GM12878 (cell line): ENCODE data around the gene DCAF5. TPM values are rescaled to one million over a fixed set of nuclear protein-coding genes. Genes with fewer than 3 reads are reported as not detected.

ENCODE experiments used
- ATAC-seq: fragments of 200-7000 bp; cut with Tn5 transposase; 3 replicates; pipeline ENCODE4 v1.9.1; 2020; ENCODE audit warnings: mild to moderate bottlenecking, moderate library complexity
- BruUV-seq: library from RNA; stranded (reverse); fragments of 400-500 nt; replicated peaks from 2 replicates; lab custom pipeline; 2021; lab: Mats Ljungman, UMichigan
- CTCF ChIA-PET: fragments of 300-600 bp; sonication (Branson Sonifier 250); formaldehyde crosslinking; extraction: SDS; loops from one replicate; lab custom pipeline; 2021; ENCODE audit warnings: inconsistent platforms; lab: Yijun Ruan, JAX
- POLR2A ChIA-PET: fragments of 350-600 bp; formaldehyde crosslinking; extraction: SDS; loops from one replicate; lab custom pipeline; 2021; ENCODE audit warnings: inconsistent platforms; lab: Charles Lee
- RAD21 ChIA-PET: fragments of 300-600 bp; sonication (Branson Sonifier 250); formaldehyde crosslinking; loops from one replicate; lab custom pipeline; 2023; ENCODE audit warnings: antibody characterized with exemption; ENCODE audit not compliant: unreplicated experiment; lab: Charles Lee
- SMC1A ChIA-PET: fragments of 300-600 bp; sonication (Branson Sonifier 250); formaldehyde crosslinking; loops from one replicate; lab custom pipeline; 2023; ENCODE audit not compliant: unreplicated experiment, uncharacterized antibody; lab: Charles Lee
- DNase-seq: peaks from one replicate; pipeline ENCODE4 v3.0.0-alpha.2; 2011; ENCODE audit warnings: low read depth, low spot score
- FAIRE-seq: peaks from 3 replicates; lab custom pipeline; 2011; peaks lifted over from hg19 to GRCh38; lab: Jason Lieb, UNC
- H2AFZ ChIP-seq: 2 replicates; pipeline ENCODE4 v1.6.0; 2011; ENCODE audit warnings: low read depth, low read length, control low read depth; ENCODE audit not compliant: control insufficient read depth
- H3K27ac ChIP-seq: 2 replicates; pipeline ENCODE4 v1.5.1; 2011; ENCODE audit warnings: control low read depth; ENCODE audit not compliant: control insufficient read depth, insufficient read depth
- H3K27me3 ChIP-seq, 2 experiments: replicated peaks in 1 of 2; 2 replicates each; pipeline versions ENCODE4 v1.6.0 to v1.6.1; 2011; ENCODE audit warnings: low read length in 1 of 2; ENCODE audit not compliant: control insufficient read depth in 2 of 2, insufficient read depth in 2 of 2
- H3K36me3 ChIP-seq, 2 experiments: 2 replicates each; pipeline ENCODE4 v1.5.1; 2011; ENCODE audit warnings: low read length in 1 of 2; ENCODE audit not compliant: control insufficient read depth in 2 of 2, insufficient read depth in 2 of 2
- H3K4me1 ChIP-seq: 2 replicates; pipeline ENCODE4 v1.6.1; 2011; ENCODE audit warnings: mild to moderate bottlenecking, low read length, moderate library complexity, mixed read lengths; ENCODE audit not compliant: control insufficient read depth, insufficient read depth
- H3K4me2 ChIP-seq: 2 replicates; pipeline ENCODE4 v1.6.0; 2011; ENCODE audit warnings: control low read depth; ENCODE audit not compliant: control insufficient read depth, insufficient read depth
- H3K4me3 ChIP-seq: fragments of 200-600 bp; sonication (generic); 2 replicates; pipeline ENCODE4 v1.5.1; 2016
- H3K79me2 ChIP-seq: 2 replicates; pipeline ENCODE4 v1.6.0; 2011; ENCODE audit warnings: low read length; ENCODE audit not compliant: control insufficient read depth, insufficient read depth
- H3K9ac ChIP-seq: 2 replicates; pipeline ENCODE4 v1.8.0; 2011; ENCODE audit warnings: low read length, control low read depth, mixed read lengths; ENCODE audit not compliant: control insufficient read depth, insufficient read depth
- H3K9me3 ChIP-seq: replicated peaks from 3 replicates; pipeline ENCODE4 v1.5.1; 2011; ENCODE audit warnings: mild to moderate bottlenecking, low read length; ENCODE audit not compliant: control insufficient read depth, insufficient read depth
- H4K20me1 ChIP-seq: 2 replicates; pipeline ENCODE4 v1.6.0; 2011; ENCODE audit not compliant: control insufficient read depth, insufficient read depth
- NFYB ChIP-seq: IDR thresholded peaks from 2 replicates; pipeline ENCODE4 v1.6.1; 2011; ENCODE audit warnings: low read depth, mild to moderate bottlenecking, low read length, improper control_type of control experiment, moderate library complexity; ENCODE audit not compliant: insufficient read depth
- NR2C2 ChIP-seq: IDR thresholded peaks from 2 replicates; pipeline ENCODE4 v1.6.1; 2011; ENCODE audit warnings: borderline replicate concordance, low read depth; ENCODE audit not compliant: control insufficient read depth, insufficient read length
- NRF1 ChIP-seq: conservative IDR thresholded peaks from 2 replicates; pipeline ENCODE4 v1.6.1; 2011; ENCODE audit warnings: mild to moderate bottlenecking, low read depth, low read length, improper control_type of control experiment
- POU2F2 ChIP-seq: IDR thresholded peaks from 3 replicates; pipeline ENCODE4 v1.6.1; 2011; ENCODE audit warnings: low read depth, mild to moderate bottlenecking, low read length, borderline replicate concordance
- RAD51 ChIP-seq: fragments of 450-650 bp; IDR thresholded peaks from 2 replicates; pipeline ENCODE4 v1.6.1; 2016; ENCODE audit warnings: moderate library complexity, mild to moderate bottlenecking, inconsistent platforms
- RCOR1 ChIP-seq: conservative IDR thresholded peaks from 2 replicates; pipeline ENCODE4 v1.6.1; 2012; ENCODE audit warnings: low read depth, low read length, improper control_type of control experiment
- SREBF1 ChIP-seq: IDR thresholded peaks from 2 replicates; pipeline ENCODE4 v1.6.1; 2012; ENCODE audit warnings: mild to moderate bottlenecking, low read length
- SREBF2 ChIP-seq: IDR thresholded peaks from 2 replicates; pipeline ENCODE4 v1.6.1; 2012; ENCODE audit warnings: mild to moderate bottlenecking, low read length
- ZNF384 ChIP-seq: IDR thresholded peaks from 2 replicates; pipeline ENCODE4 v1.6.1; 2012; ENCODE audit warnings: low read depth, mild to moderate bottlenecking, low read length, improper control_type of control experiment, borderline replicate concordance
- WGBS: methylation state at CpG from one replicate; pipeline ENCODE4 v1.1.6; 2016; ENCODE audit warnings: low lambda C conversion rate; ENCODE audit not compliant: insufficient replicate concordance, insufficient coverage; ENCODE audit errors: missing lambda C conversion rate; 5-methylcytosine and 5-hydroxymethylcytosine counted together
- in situ Hi-C: fragments of 300-500 bp; cut with MboI; formaldehyde crosslinking; loops from 9 replicates; pipeline ENCODE4 v1.14.3; 2018; ENCODE audit warnings: mixed read lengths
- intact Hi-C: fragments of 100-400 bp; cut with micrococcal nuclease; formaldehyde crosslinking; loops from one replicate; pipeline ENCODE4 v1.14.2; 2022; ENCODE audit not compliant: unreplicated experiment
- polyA plus RNA-seq, 11 experiments: library from polyadenylated mRNA; depleted of rRNA in 4 of 11; unstranded in 6 of 11; stranded (reverse) in 5 of 11; fragments of >200 nt; fragmentation: Nextera tagmentation in 4 of 11; fragmentation: Illumina TruSeq in 1 of 11; extraction: Ambion mirVana in 4 of 11; extraction: Trizol in 1 of 11; gene quantifications; 1 replicate in 1 of 11; 2 replicates in 10 of 11; pipeline versions ENCODE4 v1.2.1 to v1.2.3, GENCODE V29; 2011 to 2016; ENCODE audit warnings: inconsistent platforms in 2 of 11, missing spikeins in 2 of 11, low read depth in 1 of 11
- total RNA-seq, 4 experiments: library from RNA; depleted of rRNA in 3 of 4; stranded (reverse); fragments of >200 nt in 3 of 4; fragmentation: Illumina TruSeq in 1 of 4; extraction: Trizol in 1 of 4; gene quantifications; 2 replicates each; pipeline versions ENCODE4 v1.2.1 to v1.2.3, GENCODE V29; 2013 to 2021
- TF ChIP-seq, protein P1 (sequence below): fragments of 450-650 bp; IDR thresholded peaks from 2 replicates; pipeline ENCODE4 v1.6.1; 2018; ENCODE audit warnings: mild to moderate bottlenecking, low read depth, moderate library complexity; ENCODE audit not compliant: partially characterized antibody
- TF ChIP-seq, protein P2 (sequence below): IDR thresholded peaks from 2 replicates; pipeline ENCODE4 v1.6.1; 2012; ENCODE audit warnings: low read depth, low read length, improper control_type of control experiment
- TF ChIP-seq, protein P3 (sequence below): fragments of 450-650 bp; IDR thresholded peaks from 2 replicates; pipeline ENCODE4 v1.6.1; 2017; ENCODE audit warnings: mild to moderate bottlenecking, low read depth, inconsistent platforms; ENCODE audit not compliant: poor library complexity, severe bottlenecking
- TF ChIP-seq, protein P4 (sequence below): fragments of 450-650 bp; IDR thresholded peaks from 2 replicates; pipeline ENCODE4 v1.6.1; 2017; ENCODE audit warnings: mild to moderate bottlenecking, moderate library complexity

Gene DCAF5
- total and polyA plus RNA-seq, 10 of the 15 experiments (the other 5 are each of a cell fraction or from before 2014, with no cell fraction given): 6.8 to 38.1 (median 19.1) TPM

DNA sequence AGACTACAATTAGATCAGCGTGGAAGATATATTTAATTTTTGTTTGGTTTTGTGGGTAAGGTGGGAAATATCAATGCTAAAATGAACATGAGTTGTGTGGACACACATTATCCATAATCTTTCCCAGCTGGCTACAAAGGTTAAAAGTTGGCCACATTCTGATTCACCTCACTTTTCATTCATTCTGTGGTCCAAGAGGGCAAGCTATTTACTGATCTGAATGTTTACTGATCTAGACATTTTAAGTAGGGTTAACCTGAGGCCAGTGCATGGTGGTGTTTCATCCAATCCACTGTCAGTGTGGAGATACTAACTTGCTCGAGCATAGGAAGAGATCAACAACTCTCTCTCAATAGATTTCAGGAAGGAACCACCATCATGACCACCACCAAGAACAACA, 71.6 kb downstream of the DCAF5 start:
- ChIA-PET SMC1A (interaction anchor here (1.0 to 1.5 kb wide), 2 partner anchors 10 to 27 kb away, joined by 3 to 4 read pairs; no protein-coding TSS in a partner anchor), POLR2A (no interaction called here), RAD21 (no interaction called here), CTCF (interaction anchor here (1.3 to 2.4 kb wide), 2 partner anchors 13 to 170 kb away, joined by 3 to 7 read pairs; no protein-coding TSS in a partner anchor)
- FAIRE-seq (no peak), ATAC-seq (no peak), DNase-seq (no peak)
- Histone ChIP-seq H4K20me1 (no peaks in the 10 kb centered on the region), H3K4me2 (no peak overlapping the region), H3K27ac (no peak overlapping the region), H3K4me3 (no peak overlapping the region), H3K27me3 (no peaks in the 10 kb centered on the region), H3K79me2 (no peaks in the 10 kb centered on the region), H3K9ac (no peak overlapping the region), H2AFZ (no peak overlapping the region), H3K4me1 (no peaks in the 10 kb centered on the region), H3K36me3 (peaks cover 0 to 12% of the 10 kb centered on the region in 2 experiments; a peak in 3 of 4 replicates), H3K9me3 (no peaks in the 10 kb centered on the region)
- 100% methylated on average over 2 of the region's 2 CpGs for whole genome bisulfite sequencing
- BruUV-seq: no TSS peak
- intact Hi-C loops (no loop called here), in situ Hi-C loops (no loop called here)
- TF ChIP-seq SREBF2 (no peak), NFYB (no peak), NRF1 (no peak), RAD51 (no peak), SREBF1 (no peak), ZNF384 (no peak), NR2C2 (no peak), POU2F2 (no peak), RCOR1 (no peak)
- TF ChIP-seq, protein P1, sequence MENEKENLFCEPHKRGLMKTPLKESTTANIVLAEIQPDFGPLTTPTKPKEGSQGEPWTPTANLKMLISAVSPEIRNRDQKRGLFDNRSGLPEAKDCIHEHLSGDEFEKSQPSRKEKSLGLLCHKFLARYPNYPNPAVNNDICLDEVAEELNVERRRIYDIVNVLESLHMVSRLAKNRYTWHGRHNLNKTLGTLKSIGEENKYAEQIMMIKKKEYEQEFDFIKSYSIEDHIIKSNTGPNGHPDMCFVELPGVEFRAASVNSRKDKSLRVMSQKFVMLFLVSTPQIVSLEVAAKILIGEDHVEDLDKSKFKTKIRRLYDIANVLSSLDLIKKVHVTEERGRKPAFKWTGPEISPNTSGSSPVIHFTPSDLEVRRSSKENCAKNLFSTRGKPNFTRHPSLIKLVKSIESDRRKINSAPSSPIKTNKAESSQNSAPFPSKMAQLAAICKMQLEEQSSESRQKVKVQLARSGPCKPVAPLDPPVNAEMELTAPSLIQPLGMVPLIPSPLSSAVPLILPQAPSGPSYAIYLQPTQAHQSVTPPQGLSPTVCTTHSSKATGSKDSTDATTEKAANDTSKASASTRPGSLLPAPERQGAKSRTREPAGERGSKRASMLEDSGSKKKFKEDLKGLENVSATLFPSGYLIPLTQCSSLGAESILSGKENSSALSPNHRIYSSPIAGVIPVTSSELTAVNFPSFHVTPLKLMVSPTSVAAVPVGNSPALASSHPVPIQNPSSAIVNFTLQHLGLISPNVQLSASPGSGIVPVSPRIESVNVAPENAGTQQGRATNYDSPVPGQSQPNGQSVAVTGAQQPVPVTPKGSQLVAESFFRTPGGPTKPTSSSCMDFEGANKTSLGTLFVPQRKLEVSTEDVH: no peak
- TF ChIP-seq, protein P2, sequence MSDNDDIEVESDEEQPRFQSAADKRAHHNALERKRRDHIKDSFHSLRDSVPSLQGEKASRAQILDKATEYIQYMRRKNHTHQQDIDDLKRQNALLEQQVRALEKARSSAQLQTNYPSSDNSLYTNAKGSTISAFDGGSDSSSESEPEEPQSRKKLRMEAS: no peak
- TF ChIP-seq, protein P3, sequence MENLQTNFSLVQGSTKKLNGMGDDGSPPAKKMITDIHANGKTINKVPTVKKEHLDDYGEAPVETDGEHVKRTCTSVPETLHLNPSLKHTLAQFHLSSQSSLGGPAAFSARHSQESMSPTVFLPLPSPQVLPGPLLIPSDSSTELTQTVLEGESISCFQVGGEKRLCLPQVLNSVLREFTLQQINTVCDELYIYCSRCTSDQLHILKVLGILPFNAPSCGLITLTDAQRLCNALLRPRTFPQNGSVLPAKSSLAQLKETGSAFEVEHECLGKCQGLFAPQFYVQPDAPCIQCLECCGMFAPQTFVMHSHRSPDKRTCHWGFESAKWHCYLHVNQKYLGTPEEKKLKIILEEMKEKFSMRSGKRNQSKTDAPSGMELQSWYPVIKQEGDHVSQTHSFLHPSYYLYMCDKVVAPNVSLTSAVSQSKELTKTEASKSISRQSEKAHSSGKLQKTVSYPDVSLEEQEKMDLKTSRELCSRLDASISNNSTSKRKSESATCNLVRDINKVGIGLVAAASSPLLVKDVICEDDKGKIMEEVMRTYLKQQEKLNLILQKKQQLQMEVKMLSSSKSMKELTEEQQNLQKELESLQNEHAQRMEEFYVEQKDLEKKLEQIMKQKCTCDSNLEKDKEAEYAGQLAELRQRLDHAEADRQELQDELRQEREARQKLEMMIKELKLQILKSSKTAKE: no peak
- TF ChIP-seq, protein P4, sequence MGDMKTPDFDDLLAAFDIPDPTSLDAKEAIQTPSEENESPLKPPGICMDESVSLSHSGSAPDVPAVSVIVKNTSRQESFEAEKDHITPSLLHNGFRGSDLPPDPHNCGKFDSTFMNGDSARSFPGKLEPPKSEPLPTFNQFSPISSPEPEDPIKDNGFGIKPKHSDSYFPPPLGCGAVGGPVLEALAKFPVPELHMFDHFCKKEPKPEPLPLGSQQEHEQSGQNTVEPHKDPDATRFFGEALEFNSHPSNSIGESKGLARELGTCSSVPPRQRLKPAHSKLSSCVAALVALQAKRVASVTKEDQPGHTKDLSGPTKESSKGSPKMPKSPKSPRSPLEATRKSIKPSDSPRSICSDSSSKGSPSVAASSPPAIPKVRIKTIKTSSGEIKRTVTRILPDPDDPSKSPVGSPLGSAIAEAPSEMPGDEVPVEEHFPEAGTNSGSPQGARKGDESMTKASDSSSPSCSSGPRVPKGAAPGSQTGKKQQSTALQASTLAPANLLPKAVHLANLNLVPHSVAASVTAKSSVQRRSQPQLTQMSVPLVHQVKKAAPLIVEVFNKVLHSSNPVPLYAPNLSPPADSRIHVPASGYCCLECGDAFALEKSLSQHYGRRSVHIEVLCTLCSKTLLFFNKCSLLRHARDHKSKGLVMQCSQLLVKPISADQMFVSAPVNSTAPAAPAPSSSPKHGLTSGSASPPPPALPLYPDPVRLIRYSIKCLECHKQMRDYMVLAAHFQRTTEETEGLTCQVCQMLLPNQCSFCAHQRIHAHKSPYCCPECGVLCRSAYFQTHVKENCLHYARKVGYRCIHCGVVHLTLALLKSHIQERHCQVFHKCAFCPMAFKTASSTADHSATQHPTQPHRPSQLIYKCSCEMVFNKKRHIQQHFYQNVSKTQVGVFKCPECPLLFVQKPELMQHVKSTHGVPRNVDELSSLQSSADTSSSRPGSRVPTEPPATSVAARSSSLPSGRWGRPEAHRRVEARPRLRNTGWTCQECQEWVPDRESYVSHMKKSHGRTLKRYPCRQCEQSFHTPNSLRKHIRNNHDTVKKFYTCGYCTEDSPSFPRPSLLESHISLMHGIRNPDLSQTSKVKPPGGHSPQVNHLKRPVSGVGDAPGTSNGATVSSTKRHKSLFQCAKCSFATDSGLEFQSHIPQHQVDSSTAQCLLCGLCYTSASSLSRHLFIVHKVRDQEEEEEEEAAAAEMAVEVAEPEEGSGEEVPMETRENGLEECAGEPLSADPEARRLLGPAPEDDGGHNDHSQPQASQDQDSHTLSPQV: no peak
